Ureter (tissue), 1 donor: Measurements from ENCODE around the gene SELENOP. TPM values are rescaled to one million over a fixed set of nuclear protein-coding genes. Genes with fewer than 3 reads are reported as not detected.

Experiments
- total RNA-seq: library from RNA; stranded (reverse); gene quantifications from one replicate; pipeline ENCODE4 v1.2.4, GENCODE V29; 2023
- donor health status: DM: yes; HTN: yes; CAD: no.

SELENOP gene
- total RNA-seq, 1 donor from 2014 or later: 87.8 TPM

Other genes with a start within 250 kb of the SELENOP start
- gene CCDC152, start 55.1 kb downstream of the SELENOP start, total RNA-seq: 0.47 TPM
- 4.4 TPM for gene ANXA2R, start 228.4 kb upstream of the SELENOP start, total RNA-seq